GM12872 (cell line): ENCODE data around the gene ZNF569.

ENCODE experiments used
- CTCF ChIP-seq: IDR thresholded peaks from 3 replicates; pipeline ENCODE4 v1.5.1; 2011; ENCODE audit warnings: low read depth, mild to moderate bottlenecking, low read length, moderate library complexity; ENCODE audit not compliant: insufficient read depth

Gene ZNF569

GRCh38 chr19:37452500-37453245, 14.6 kb downstream of the ZNF569 start:
- TF ChIP-seq CTCF, result no peak

GRCh38 chr19:37413313-37414084, 53.7 kb downstream of the ZNF569 start:
- no peak for TF ChIP-seq CTCF

GRCh38 chr19:37412700-37413099, 54.5 kb downstream of the ZNF569 start:
- no peak for TF ChIP-seq CTCF

GRCh38 chr19:37403403-37403802, 63.8 kb downstream of the ZNF569 start:
- TF ChIP-seq CTCF, result no peak

GRCh38 chr19:37401078-37401477, 66.2 kb downstream of the ZNF569 start:
- no peak for TF ChIP-seq CTCF

- TF ChIP-seq CTCF, result no peak
Measured at GRCh38 chr19:37389234-37389633, 78.0 kb downstream of the ZNF569 start.

GRCh38 chr19:37370880-37371661, 96.2 kb downstream of the ZNF569 start, which contains the start of gene ZNF527:
ZNF527 (plus strand) TSS chr19:37371099; CDS start chr19:37374199, 3,100 bp downstream.
- TF ChIP-seq CTCF, result 0 out of 3 replicates have a peak, but pooled peaks have one; percentile 6
